CD4-positive, alpha-beta T cell (primary cell): ENCODE results near the gene C22orf31. TPM values are rescaled to one million over a fixed set of nuclear protein-coding genes. Genes with fewer than 3 reads are reported as not detected.

Experiments
- ATAC-seq: fragments of 200-7000 bp; cut with Tn5 transposase; one replicate; pipeline ENCODE4 v1.10.0; 2022; ENCODE audit warnings: mild to moderate bottlenecking; ENCODE audit not compliant: poor library complexity
- CTCF ChIA-PET: fragments of 350-600 bp; sonication (Branson Sonifier 250); formaldehyde crosslinking; loops from one replicate; lab custom pipeline; 2021; ENCODE audit warnings: antibody characterized with exemption, inconsistent platforms; lab: Charles Lee
- POLR2A ChIA-PET: fragments of 350-600 bp; sonication (Branson Sonifier 250); formaldehyde crosslinking; loops from one replicate; lab custom pipeline; 2021; ENCODE audit warnings: antibody characterized with exemption, inconsistent platforms; lab: Charles Lee
- DNase-seq, 14 experiments: peaks; one replicate each; pipeline ENCODE4 v3.0.0-alpha.2; 2013 to 2020; ENCODE audit warnings: mixed read lengths in 2 of 14
- H3K27ac ChIP-seq, 2 donors: one replicate each; pipeline versions ENCODE4 v1.5.1 to v1.7.0; 2013; ENCODE audit warnings: low read length in 2 of 2, low read depth in 1 of 2, mild to moderate bottlenecking in 1 of 2
- H3K27me3 ChIP-seq, 2 experiments: 1 replicate in 1 of 2; 2 replicates in 1 of 2; pipeline versions ENCODE4 v1.6.1 to v1.7.0; 2013; ENCODE audit warnings: low read length in 2 of 2, control low read depth in 1 of 2, mild to moderate bottlenecking in 1 of 2, moderate library complexity in 1 of 2; ENCODE audit not compliant: insufficient read depth in 2 of 2, control insufficient read depth in 1 of 2
- H3K36me3 ChIP-seq: one replicate; pipeline ENCODE4 v1.6.1; 2013; ENCODE audit warnings: low read length, control low read depth; ENCODE audit not compliant: insufficient read depth
- H3K4me1 ChIP-seq: one replicate; pipeline ENCODE4 v1.6.1; 2013; ENCODE audit warnings: low read length, control low read depth; ENCODE audit not compliant: insufficient read depth
- H3K4me3 ChIP-seq: one replicate; pipeline ENCODE4 v1.5.1; 2013; ENCODE audit warnings: mild to moderate bottlenecking, low read length, moderate library complexity
- H3K9me3 ChIP-seq, 2 experiments: 1 replicate in 1 of 2; 2 replicates in 1 of 2; pipeline versions ENCODE4 v1.6.1 to v1.7.0; 2013; ENCODE audit warnings: low read length in 2 of 2, mild to moderate bottlenecking in 2 of 2, control low read depth in 1 of 2, moderate library complexity in 1 of 2; ENCODE audit not compliant: control insufficient read depth in 1 of 2, insufficient read depth in 1 of 2
- H3K27ac Mint-ChIP-seq: one replicate; pipeline ENCODE4 v1.8.0; 2020; ENCODE audit warnings: mixed read lengths
- H3K27me3 Mint-ChIP-seq: one replicate; pipeline ENCODE4 v1.8.0; 2021; ENCODE audit warnings: mixed read lengths
- H3K36me3 Mint-ChIP-seq: one replicate; pipeline ENCODE4 v1.8.0; 2021; ENCODE audit warnings: low read depth, mixed read lengths
- H3K4me1 Mint-ChIP-seq: one replicate; pipeline ENCODE4 v1.8.0; 2021; ENCODE audit warnings: low read depth, mixed read lengths
- H3K4me3 Mint-ChIP-seq: one replicate; pipeline ENCODE4 v1.8.0; 2020; ENCODE audit warnings: mild to moderate bottlenecking, mixed read lengths
- H3K9me3 Mint-ChIP-seq: one replicate; pipeline ENCODE4 v1.8.0; 2020; ENCODE audit warnings: mixed read lengths
- intact Hi-C, 2 experiments: fragments of 100-400 bp; cut with DNase I in 1 of 2; cut with micrococcal nuclease in 1 of 2; formaldehyde crosslinking; loops; one replicate each; pipeline versions ENCODE4 v1.15.1 to v1.9.0; 2023 to 2025; cut with DNase I, micrococcal nuclease
- total RNA-seq, 174 experiments: library from RNA in 2 of 174; stranded (reverse) in 2 of 174; gene quantifications; one replicate each; pipeline ENCODE4 v1.2.3 and lab custom pipeline; 2021 to 2026
- TF ChIP-seq, protein P1 (sequence below): fragments of 200-600 bp; IDR thresholded peaks from one replicate; pipeline ENCODE4 v1.8.0; 2022; ENCODE audit warnings: antibody characterized with exemption, mild to moderate bottlenecking

Gene C22orf31
- total RNA-seq, 2 experiments from 2014 or later, result not detected

DNA sequence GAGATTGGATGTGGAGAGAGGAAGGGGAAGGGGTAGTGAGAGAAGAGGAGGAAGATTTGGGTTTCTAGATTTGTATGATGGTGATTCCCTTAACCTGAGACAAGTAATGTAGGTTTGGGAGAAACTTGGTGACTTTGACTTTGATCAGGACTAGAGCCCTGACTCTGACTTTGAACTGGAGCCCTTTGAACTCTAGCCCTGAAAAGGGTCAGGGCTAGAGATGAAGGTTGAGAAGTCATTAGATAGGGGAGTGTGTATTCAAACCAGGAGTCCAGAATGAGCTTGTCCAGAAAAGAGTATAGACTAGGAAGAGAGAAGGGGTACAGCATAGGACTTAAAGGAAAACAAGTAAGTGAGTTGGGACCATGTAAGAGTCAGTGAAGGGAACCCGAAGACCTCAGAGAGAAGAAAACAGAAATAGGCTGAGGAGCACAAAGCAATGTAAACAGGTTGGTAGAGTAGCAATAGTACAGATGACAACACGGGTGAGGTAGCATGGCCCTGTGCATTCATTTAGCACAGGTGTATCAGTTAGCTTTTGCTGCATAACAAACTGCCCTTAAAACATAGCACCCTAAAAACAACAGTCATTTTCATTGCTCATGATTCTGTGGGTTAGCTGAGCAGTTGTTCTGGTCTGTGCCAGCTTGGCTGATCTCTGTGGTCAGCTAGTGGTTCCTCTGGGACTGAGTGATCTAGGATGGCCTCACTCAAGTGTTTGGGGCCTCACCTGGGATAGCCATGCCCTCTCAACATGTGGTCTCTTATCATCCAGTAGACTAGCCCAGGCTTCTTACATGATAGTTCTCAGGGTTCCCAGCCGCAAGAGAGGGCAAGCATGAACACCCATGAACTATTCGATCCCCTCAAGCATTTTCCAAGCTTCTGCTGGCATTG lies 43.1 kb downstream of the C22orf31 start:
- no peaks in the 10 kb centered on the region for H3K36me3 Mint-ChIP-seq
- H3K27me3 ChIP-seq, result peaks cover 0 to 10% of the 10 kb centered on the region in 2 experiments
- H3K4me3 Mint-ChIP-seq, result no peak overlapping the region
- H3K4me1 Mint-ChIP-seq, result no peaks in the 10 kb centered on the region
- H3K9me3 Mint-ChIP-seq, result peaks cover 2% of the 10 kb centered on the region
- H3K27ac Mint-ChIP-seq, result no peak overlapping the region
- ATAC-seq (no peak), DNase-seq (no peak)
- no peaks in the 10 kb centered on the region for H3K36me3 ChIP-seq
- H3K27me3 Mint-ChIP-seq, result peaks cover 32% of the 10 kb centered on the region
- no peak overlapping the region for H3K4me3 ChIP-seq
- H3K4me1 ChIP-seq, result peaks cover 3% of the 10 kb centered on the region
- intact Hi-C loops, result no loop called here
- ChIA-PET CTCF (no interaction called here), POLR2A (no interaction called here)
- H3K9me3 ChIP-seq, result no peaks in the 10 kb centered on the region
- no peak overlapping the region for H3K27ac ChIP-seq
- TF ChIP-seq, protein P1, sequence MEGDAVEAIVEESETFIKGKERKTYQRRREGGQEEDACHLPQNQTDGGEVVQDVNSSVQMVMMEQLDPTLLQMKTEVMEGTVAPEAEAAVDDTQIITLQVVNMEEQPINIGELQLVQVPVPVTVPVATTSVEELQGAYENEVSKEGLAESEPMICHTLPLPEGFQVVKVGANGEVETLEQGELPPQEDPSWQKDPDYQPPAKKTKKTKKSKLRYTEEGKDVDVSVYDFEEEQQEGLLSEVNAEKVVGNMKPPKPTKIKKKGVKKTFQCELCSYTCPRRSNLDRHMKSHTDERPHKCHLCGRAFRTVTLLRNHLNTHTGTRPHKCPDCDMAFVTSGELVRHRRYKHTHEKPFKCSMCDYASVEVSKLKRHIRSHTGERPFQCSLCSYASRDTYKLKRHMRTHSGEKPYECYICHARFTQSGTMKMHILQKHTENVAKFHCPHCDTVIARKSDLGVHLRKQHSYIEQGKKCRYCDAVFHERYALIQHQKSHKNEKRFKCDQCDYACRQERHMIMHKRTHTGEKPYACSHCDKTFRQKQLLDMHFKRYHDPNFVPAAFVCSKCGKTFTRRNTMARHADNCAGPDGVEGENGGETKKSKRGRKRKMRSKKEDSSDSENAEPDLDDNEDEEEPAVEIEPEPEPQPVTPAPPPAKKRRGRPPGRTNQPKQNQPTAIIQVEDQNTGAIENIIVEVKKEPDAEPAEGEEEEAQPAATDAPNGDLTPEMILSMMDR, result no peak

DNA sequence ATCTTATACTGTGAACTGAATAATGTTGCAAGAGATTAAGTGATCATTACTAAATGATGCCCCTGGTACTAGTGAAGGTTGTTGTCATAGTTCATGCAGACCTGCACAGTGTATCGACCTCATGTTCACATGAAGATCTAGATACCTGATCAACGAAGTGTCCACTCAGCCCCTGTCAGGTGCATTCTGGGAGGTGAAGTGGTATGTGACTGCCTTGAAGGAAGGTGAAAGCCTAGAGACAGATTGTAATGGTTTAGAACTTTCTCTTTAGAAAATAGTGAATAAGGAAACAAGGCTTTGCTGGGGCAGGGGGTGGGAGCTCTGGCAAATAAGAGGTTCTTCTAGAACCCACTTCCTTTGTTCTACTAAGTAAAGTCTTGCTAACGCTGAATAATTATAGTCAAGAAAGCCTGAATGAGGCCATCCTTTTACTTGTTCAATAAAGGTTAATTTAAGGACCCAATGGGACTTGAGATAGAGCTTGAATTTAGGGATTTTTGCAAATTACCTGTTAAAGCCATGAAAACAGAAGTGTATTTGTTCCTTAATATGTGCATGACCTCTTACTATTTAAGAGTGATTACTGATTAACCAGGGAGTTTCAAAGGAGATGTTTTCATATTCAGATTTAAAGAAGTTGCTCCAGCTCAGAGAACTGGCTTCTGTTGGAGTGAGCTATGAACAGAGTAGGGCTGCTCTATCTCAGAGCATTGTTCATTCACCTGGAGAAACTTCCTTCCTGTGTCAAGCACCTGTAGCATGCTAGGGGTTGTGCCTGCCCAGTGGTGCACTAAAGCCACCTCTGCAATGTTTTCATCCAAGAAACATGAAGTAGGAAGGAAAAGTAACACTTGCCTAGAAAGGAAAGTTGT lies 45.3 kb downstream of the C22orf31 start:
- H3K27ac Mint-ChIP-seq, result no peak overlapping the region
- DNase-seq (no peak), ATAC-seq (no peak)
- H3K9me3 Mint-ChIP-seq, result peaks cover 2% of the 10 kb centered on the region
- Histone ChIP-seq H3K4me1 (peaks cover 3% of the 10 kb centered on the region), H3K27me3 (peaks cover 0 to 9% of the 10 kb centered on the region in 2 experiments), H3K36me3 (no peaks in the 10 kb centered on the region), H3K9me3 (no peaks in the 10 kb centered on the region), H3K27ac (no peak overlapping the region), H3K4me3 (no peak overlapping the region)
- no peaks in the 10 kb centered on the region for H3K4me1 Mint-ChIP-seq
- POLR2A ChIA-PET, result no interaction called here
- CTCF ChIA-PET, result interaction anchor here (1.6 kb wide), 1 partner anchor 160 kb away, joined by 4 read pairs; no protein-coding TSS in a partner anchor
- no peak overlapping the region for H3K4me3 Mint-ChIP-seq
- intact Hi-C loops, result no loop called here
- TF ChIP-seq, protein P1, result no peak
- H3K27me3 Mint-ChIP-seq, result peaks cover 36% of the 10 kb centered on the region
- H3K36me3 Mint-ChIP-seq, result no peaks in the 10 kb centered on the region

DNA sequence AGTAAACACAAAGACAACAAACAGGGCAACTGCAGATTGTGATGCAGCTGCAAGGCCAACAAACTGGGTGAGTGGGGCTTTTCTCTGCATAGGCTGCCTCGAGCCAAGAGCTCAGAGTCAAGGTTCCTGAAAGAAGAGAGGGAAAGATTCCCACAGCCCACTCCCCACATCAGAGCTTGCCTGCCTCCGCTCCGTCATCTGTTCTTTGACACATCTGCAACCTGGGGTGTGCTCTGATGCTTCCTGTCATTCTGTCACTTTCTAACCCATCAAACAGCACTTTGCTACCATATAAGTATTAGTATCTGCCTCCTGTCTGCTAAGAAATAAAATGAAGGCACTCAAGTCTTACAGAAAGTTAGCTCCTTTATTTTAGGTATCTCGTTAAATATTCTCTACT lies 46.9 kb downstream of the C22orf31 start:
- peaks cover 3% of the 10 kb centered on the region for H3K4me1 ChIP-seq
- ChIA-PET POLR2A (no interaction called here), CTCF (no interaction called here)
- intact Hi-C loops, result no loop called here
- H3K4me3 ChIP-seq, result no peak overlapping the region
- H3K9me3 ChIP-seq, result no peaks in the 10 kb centered on the region
- Mint-ChIP-seq H3K27me3 (peaks cover 42% of the 10 kb centered on the region), H3K27ac (no peak overlapping the region), H3K9me3 (peaks cover 2% of the 10 kb centered on the region), H3K4me3 (no peak overlapping the region), H3K36me3 (no peaks in the 10 kb centered on the region), H3K4me1 (no peaks in the 10 kb centered on the region)
- H3K36me3 ChIP-seq, result no peaks in the 10 kb centered on the region
- TF ChIP-seq, protein P1, result no peak
- ATAC-seq (no peak), DNase-seq (no peak)
- H3K27ac ChIP-seq, result no peak overlapping the region
- H3K27me3 ChIP-seq, result peaks cover 0 to 9% of the 10 kb centered on the region in 2 experiments
